Measurements from ENCODE around the gene ARL14EP.

Gene ARL14EP

DNA sequence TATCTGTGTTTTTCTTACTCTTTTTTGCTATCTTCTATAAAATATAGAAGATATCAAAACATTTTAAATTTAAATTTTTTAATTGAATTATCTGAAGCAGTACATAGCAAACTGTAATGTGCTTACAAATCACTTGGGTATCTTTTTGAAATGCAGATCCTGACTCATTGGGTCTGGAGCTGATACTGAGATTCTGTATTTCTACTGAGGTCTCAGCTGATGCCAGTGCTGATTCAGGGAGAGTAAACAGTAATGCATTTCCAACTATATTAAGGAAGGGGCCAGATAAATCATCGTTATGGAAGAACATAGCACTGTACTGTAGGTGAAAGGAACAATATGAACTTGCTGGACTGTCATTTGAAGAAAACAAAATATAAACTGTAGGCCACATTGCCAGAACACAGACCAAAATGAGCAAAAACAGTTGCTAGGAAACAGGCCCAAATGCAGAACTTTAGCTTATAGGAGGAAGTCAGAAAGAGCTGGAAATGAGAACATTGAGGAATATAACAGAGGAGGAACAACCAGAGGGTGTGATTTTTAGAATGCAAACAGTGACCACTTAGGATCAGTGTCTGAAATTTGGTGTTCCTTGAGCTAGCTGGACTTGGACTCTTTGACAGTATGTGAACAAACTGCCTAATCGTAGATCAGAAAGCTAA is 3.3 kb downstream of the ARL14EP start:
- FAIRE-seq, result no peak
- no peak for DNase-seq (ENCODE audit: extremely low spot score, insufficient read length, low read depth)

DNA sequence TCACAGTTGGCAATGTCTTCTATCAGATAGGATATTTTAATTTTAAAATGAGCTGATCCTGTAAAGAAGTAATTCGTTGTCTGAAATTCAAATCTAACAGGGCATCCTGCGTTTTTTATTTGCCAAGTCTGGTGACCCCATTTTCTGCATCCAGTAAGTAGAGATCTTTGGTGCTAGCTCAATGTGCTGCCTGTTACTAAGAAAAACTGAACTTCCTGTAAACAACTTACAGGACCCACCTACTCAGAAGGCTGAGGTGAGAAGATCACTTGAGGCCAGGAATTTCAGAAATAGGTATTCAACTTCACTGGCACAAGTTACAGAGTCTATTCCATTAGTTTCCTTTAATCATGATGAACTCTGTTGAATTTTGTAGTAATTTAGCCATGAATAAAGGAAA is 4.0 kb downstream of the ARL14EP start:
- FAIRE-seq (no peak), DNase-seq (ENCODE audit: extremely low spot score, insufficient read length, low read depth) (no peak)

DNA sequence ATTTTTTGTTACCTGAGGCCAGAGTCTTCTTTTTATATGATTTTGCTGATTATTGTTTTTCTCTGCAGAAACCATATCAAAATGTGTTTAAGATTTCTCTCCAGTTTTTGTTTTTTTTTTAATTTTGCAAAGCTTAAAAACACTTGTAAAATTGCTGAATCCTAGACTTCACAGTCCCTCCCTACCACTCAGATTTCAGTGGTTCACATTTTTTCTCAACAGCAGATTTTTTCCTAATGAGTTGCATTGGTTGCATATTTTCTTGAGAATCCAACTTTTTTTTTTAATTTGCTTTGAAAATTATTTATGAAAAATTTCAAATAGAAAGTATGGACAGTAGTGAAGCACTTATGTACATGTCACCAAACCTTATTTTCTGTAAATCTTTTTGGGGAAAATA is 5.8 kb downstream of the ARL14EP start:
- FAIRE-seq, result no peak
- DNase-seq (ENCODE audit: extremely low spot score, insufficient read length, low read depth), result no peak

DNA sequence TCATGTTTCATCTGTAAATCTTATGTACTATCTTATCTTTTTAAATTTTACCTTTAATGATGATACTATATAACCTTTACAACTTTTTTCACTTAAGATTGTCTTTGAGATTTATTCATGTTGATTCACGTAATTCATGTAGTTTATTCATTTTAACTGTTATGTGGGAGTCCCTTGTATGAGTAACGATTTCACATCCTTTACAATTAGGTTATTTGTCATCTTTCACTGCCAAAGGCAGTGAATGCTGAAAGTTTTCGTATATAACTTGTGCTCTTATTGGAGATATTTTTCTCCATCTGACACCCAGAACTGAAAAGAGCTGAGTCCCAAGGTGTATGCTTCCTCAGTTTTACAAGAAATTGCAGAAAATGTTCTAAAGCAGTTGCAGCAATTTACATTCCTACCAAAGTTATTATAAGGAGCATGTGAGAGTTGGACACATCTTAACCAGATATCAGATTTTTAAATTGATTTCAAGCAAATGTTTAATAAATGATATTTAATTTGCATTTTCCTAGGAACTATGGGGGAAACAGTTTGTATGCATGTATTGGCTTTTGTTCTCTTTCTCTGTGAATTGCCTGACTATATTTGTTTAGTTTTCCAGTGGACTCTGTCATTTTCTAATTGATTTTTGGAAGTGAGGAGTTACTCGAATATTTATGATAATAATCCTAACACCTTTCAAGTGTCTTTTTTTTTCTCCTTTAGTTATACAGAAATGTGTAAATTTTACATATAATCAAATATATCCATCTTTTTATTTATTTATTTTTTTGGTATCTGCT is 6.4 kb downstream of the ARL14EP start:
- FAIRE-seq (no peak), DNase-seq (ENCODE audit: extremely low spot score, insufficient read length, low read depth) (no peak)

DNA sequence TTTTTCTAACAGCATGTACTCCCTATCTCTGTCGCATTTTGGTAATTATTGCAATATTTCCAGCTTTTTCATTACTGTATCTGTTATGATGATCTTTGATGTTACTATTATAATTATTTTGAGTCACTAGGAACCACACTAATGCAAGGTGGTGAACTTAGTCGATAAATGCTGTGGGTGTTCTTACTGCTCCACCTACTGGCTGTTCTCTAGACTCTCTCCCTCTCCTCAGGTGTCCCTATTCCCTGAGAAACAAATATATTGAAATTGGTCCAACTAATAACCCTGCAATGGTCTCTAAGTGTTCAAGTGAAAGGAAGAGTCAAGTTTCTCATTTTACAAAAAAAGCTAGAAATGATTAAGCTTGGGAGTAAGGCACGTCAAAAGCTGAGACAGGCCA is 10.5 kb downstream of the ARL14EP start:
- DNase-seq (ENCODE audit: extremely low spot score, insufficient read length, low read depth) (no peak), FAIRE-seq (peak; percentile 51)

DNA sequence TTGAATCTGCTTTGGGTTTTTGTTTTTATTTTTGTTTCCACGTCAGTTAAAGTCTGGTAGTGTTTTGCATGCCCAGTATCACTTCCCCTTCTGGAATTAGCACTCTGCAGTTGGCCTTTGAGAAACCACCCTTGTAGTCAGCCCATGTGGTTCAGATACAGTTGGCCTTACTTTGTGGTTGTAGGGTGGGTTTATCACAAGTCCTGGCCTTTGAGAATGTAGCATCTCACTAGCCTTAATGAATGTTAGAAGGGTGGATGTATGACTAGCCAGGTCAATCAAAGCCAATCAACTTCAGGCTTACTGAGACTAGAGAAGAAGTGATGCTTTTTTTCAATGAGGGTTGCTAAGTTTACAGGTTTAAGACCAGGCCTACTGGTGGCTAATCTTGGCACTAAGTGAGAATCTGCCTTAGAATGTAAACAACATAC is 19.8 kb downstream of the ARL14EP start:
- DNase-seq (ENCODE audit: extremely low spot score, insufficient read length, low read depth) (peak; percentile 33), FAIRE-seq (peak; percentile 100)

DNA sequence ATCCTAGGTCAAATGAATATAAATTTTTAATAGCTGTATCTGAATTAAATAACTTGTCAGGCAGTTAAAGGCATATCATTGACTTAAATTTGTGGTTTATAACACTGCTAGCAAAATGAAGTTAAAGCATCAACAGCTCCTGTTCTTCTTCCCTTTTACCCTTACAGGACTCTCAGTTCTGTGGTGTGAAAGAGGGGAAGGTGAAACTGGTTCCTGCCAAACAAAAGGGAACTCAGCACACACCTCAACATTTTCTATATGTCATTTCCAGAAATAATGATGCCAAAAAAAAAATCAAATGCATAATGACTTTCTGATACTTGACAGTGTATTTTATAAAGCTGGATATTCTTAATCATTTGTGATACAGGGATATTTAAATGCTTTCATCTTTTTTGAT is 21.2 kb downstream of the ARL14EP start:
- DNase-seq (ENCODE audit: extremely low spot score, insufficient read length, low read depth) (no peak), FAIRE-seq (peak; percentile 80)

DNA sequence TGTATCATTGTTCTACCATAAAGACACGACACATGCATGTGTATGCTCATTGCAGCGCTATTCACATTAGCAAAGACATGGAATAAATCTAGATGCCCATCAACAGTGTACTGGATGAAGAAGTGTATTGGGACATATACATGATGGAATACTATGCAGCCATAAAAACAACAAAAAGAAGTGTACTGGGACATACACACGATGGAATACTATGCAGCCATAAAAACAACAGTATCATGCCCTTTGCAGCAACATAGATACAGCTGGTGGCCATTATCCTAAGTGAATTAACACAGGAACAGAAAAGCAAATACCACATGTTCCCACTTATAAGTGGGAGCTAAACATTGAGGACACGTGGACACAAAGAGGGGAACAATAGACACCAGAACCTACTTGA is 22.7 kb downstream of the ARL14EP start:
- DNase-seq (ENCODE audit: extremely low spot score, insufficient read length, low read depth), result no peak
- no peak for FAIRE-seq

DNA sequence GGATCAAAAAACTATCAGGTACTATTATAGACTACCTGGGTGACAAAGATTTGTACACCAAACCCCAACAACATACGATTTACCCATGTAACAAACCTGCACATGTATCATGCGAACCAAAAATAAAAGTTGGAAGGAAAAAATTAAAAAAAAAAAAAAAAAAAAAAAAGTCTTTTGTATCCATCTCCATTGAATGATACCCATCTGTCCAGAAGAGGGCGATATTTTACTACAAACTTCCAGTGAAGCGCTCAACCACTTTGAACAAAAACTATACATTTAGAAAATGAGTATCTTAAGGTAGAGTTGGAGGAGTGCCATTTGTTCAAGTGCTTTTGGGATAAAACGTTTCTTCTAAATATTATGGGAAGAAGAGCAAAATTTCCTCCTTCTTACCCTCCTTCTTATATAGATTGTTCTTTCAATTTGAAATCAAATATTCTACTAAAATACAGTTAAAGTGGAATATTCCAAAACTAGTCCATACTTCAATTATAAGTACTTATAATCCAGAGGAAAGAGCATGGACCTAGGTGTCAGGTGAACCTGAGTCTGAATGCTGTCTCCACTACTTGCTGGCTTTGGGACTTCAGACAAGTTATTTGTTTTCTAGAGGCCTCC is 23.3 kb downstream of the ARL14EP start:
- peak; percentile 75 for FAIRE-seq
- no peak for DNase-seq (ENCODE audit: extremely low spot score, insufficient read length, low read depth)

DNA sequence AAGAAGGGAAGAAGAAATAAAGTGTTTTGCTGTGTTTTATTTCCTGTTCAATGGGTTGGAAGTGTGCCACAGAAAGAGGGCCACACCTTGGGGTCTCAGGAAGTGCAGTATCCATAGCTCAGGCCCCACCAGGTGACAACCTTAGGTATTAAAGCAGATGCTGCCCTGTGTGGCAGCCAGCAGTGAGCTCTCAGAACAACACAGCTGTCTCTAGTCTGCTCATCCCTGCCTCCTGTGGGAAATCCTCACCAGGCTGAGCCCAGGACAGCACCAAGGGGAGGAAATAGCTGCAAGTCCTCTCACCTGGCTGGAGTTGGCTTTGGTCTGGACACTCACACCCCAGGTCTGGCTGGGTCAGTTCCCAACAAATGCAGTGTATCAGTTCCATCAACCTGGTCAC is 25.1 kb downstream of the ARL14EP start:
- DNase-seq (ENCODE audit: extremely low spot score, insufficient read length, low read depth) (no peak), FAIRE-seq (no peak)

DNA sequence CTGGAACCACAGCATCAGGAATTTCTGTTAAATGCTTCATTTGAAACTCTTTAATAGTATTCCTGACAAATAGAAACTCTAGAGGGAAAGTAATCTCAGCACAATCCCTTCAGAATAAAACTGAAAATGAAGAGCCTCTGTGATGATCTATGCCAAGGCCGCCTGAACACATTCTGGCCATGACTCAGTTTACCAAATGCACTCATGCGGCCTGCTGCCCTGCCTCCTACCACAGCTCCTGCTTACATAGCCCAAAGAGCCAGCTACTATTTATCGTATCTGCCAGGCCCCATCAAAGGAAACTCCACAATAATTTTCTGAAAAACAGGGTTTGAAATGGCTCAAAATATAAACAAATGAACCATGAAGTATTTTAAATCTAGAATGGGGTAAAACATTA is 27.0 kb downstream of the ARL14EP start:
- FAIRE-seq, result no peak
- no peak for DNase-seq (ENCODE audit: extremely low spot score, insufficient read length, low read depth)

DNA sequence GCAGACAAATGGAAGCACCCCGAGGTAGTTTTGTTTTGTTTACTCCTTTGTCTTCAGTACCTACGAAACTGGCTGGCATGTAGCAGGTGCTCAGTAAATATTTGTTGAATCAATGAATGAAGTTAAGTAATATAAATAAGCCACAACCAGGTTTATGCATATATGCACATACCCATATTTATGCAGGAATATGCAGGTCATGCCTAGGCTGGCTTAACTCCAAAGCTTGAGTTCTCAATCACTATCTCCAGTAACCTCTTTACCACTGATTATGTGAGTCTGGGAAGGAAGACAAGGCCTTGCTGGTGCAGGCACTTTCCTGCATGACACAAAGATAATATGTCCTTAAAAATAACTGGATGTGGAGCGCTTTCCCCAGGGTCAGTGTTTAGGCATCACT is 27.5 kb downstream of the ARL14EP start:
- no peak for FAIRE-seq
- DNase-seq (ENCODE audit: extremely low spot score, insufficient read length, low read depth), result no peak

DNA sequence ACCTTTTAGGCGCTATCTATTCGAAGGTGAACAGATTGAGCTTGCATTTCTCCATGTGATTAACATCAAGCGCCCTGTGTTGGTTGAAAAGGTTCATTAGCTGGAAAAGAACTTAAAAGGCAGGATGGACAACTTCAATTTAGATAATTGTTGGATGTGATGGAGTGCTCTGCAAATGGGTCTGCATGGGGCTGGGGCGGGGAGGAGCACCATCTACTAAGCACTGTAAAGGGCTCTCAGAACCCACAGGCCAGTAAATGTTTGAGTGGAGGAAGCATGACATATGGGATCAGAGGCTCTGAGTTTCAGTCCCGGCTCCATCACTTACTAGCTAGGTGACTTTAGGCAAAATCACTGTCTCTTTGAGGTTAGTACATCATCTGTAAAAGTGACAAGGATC is 28.2 kb downstream of the ARL14EP start:
- DNase-seq (ENCODE audit: extremely low spot score, insufficient read length, low read depth) (no peak), FAIRE-seq (no peak)

DNA sequence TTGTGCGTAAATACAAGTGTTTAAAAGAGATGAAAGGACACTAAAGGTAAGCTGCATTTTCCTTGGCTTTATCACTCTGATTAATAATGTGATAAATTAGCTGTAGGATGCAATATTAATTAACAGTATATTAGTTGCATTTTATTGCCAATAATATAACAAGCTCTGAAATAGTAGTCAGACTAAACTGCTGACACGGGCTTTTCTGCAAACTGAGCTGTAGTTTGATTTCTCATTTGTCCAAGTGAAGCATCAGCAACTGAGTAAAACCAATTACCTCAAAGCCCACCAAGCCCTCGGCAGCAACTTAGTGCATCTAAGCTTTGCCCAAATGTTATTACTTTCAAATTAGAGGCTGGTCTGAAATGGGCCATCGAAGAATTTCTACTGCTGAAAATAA is 33.5 kb downstream of the ARL14EP start:
- DNase-seq (ENCODE audit: extremely low spot score, insufficient read length, low read depth) (no peak), FAIRE-seq (no peak)

DNA sequence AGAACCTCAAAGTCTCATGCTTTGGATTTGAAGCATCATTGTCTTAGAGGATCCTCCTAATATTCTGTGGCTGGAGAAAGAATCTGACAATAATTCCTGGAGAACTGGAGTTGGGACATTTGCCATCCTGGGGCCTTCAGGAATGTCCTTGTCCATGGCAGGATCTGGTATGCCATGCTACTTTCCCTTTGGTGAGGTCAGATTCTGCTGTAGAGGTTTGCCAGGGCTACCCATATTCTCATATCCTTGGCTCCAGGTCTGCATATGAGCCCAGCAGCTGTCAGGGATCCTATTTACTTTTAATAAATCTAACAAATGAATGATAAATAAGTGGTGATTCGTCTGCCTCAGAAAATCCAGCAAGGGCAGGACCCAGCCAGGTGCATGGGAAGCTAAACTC is 35.0 kb downstream of the ARL14EP start:
- DNase-seq (ENCODE audit: extremely low spot score, insufficient read length, low read depth), result no peak
- FAIRE-seq, result no peak

DNA sequence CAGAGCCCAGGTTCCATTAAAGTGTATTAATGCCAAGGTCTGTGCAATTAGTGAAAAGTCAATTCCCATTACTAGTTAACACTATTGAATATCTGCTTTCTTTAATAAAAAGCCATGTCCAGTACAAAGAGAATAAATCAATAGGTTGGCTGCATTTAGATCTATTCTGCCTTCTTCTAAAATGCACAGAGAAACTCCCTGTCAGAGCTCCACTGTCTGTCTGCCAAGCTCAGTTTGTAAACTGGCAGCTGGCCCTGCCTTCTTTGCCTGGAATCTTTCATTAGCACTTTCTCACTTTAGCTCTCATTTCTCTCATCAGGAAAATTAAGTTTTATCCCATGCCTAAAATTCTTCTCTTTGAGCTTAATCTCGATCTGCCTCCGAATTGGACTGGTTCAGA is 35.6 kb downstream of the ARL14EP start:
- no peak for FAIRE-seq

DNA sequence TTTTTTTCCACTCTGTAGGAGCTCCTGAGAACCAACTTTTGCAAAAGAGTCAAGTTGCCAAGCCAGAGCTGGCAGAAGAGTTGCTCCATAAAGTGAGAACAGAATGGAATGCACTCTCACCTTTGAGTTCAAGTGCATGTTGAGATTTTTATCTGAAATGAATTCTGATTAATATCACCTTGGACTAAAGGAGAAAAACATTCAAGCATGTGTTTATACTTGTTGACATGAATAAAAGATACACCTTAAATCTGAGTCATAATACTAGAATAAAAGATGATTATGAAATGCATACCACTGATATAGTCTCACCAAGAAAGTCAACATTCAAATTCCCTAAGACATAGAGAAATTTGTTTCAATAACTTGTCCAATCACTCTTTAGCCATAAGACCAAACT is 37.8 kb downstream of the ARL14EP start:
- DNase-seq (ENCODE audit: extremely low spot score, insufficient read length, low read depth) (no peak), FAIRE-seq (no peak)

More for the DNA sequence above, 35.6 kb downstream of the ARL14EP start:
- no peak for DNase-seq (ENCODE audit: extremely low spot score, insufficient read length, low read depth)

DNA sequence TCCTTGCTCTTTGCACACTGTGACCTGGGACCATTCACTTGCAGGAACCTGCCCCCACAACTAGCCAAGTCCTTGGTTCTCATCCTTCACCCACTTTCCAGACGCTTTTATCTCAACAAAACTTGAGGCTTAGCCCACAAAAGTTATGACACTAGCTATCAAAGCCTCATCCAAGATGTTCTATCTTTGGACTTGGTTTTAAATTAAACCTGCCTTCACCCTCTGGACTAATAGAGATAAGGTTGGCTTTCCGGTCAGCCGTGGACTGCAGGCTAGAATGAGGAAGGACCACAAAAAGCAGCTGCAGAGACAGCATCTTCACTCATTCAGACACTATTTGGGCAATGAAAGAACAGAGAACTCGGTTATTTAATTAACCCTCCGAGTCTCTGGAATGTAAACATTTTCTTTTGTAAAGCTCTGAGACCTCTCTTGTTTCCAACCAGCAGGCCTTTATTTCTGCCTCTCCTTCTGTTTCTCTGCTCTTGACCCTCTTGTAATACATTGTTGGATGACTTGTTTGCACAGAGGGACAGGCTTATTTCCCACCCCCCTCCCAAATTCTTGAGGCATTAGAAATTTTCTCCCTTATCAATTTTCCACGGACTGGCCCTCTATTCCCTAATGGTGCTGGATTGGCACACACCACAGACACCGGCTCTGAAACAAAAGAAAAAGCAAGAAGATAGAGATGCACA is 41.4 kb downstream of the ARL14EP start:
- FAIRE-seq (no peak), DNase-seq (ENCODE audit: extremely low spot score, insufficient read length, low read depth) (no peak)

DNA sequence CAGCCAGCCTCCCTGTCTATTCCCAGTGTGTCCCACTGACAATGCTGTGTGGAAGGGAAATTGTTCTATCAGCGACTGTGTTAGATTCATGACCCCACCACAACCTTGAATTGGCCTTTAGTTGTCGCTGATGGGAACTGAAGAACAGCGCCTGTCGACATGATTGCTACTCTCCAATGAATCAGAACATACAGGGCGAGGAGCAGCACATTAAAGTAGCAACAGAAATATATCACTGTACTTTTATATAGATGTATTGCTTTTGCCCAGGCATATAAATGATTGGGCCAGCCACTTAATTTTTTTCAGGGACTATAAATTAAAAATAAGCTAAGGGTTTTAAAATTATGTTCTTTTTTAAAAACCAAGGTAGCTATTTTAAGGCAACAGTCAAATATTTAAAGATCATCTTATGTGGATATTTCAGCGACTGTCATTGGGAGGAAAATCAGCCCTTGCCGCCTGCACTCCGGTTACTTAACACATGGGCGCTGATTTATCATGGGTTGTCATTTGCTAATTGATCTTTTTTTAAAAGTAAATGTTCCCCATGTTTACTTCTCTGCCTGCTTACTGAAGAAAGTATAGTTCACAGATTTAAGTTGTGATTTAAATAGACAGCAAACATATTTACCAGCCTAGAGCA is 42.1 kb downstream of the ARL14EP start:
- FAIRE-seq (no peak), DNase-seq (ENCODE audit: extremely low spot score, insufficient read length, low read depth) (no peak)

DNA sequence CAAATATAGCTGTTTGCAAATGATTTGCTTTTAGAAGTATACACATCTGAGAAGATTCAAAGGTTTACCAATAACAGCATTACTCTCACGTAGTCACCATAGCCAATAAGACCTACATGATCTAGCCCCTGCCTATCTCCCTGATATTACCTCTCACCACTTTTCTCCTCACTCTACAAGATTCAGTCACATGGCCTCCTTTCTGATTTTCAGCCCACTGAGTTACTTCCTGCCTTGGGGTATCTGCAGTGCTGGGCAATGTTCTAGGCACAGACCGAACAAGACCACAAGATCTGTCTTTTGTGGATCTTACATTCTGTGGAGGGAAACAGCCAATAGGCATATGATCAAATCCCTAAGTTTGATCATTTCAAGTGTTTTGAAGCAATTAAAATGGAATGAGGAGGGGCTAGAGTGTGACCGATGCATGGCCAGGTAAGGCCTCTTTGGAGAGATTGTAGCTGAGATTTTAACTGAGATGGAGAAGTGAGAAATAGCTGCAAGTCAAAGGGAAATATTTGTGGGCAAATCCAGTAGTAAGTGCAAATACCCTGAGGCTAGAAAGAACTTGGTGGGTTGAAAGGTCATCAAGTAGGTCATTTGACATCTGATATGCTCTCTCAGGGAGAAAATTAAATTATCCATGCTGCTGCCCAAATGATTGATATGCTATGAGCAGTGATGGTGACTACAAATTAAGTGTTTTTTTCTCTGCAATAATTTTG is 43.1 kb downstream of the ARL14EP start:
- FAIRE-seq (peak; percentile 38), DNase-seq (ENCODE audit: extremely low spot score, insufficient read length, low read depth) (no peak)
